22Rv1 (cell line): Measurements from ENCODE around the gene MAD1L1.

ENCODE experiments used
- CTCF ChIP-seq: fragments of 450-650 bp; IDR thresholded peaks from 2 replicates; pipeline ENCODE4 v1.5.1; 2017; ENCODE audit warnings: mild to moderate bottlenecking
- ZFX ChIP-seq: fragments of 450-650 bp; IDR thresholded peaks from 2 replicates; pipeline ENCODE4 v1.6.1; 2017; ENCODE audit warnings: antibody characterized with exemption, borderline replicate concordance

- no peak for TF ChIP-seq CTCF
- TF ChIP-seq ZFX: no peak
Observed at GRCh38 chr7:1961701-1962276, 271.0 kb downstream of the MAD1L1 start.
